ENCODE measurements around the gene HOXA7.

The HOXA7 gene

GRCh38 chr7:27117887-27118491 is 38.5 kb downstream of the HOXA7 start:
- DNase-seq, result no peak

GRCh38 chr7:27116962-27117886 is 39.3 kb downstream of the HOXA7 start:
- no peak for DNase-seq

GRCh38 chr7:27116031-27116961 is 40.2 kb downstream of the HOXA7 start:
- DNase-seq, result no peak

GRCh38 chr7:27115221-27116026 is 41.1 kb downstream of the HOXA7 start:
- no peak for DNase-seq

GRCh38 chr7:27114881-27115220 is 41.6 kb downstream of the HOXA7 start:
- DNase-seq, result no peak

- DNase-seq, result no peak
Observed at GRCh38 chr7:27113991-27114769, 42.3 kb downstream of the HOXA7 start.

GRCh38 chr7:27112955-27113949 is 43.2 kb downstream of the HOXA7 start:
- DNase-seq, result no peak

GRCh38 chr7:27112361-27112760 is 44.1 kb downstream of the HOXA7 start:
- no peak for DNase-seq

- DNase-seq, result no peak
Observed at GRCh38 chr7:27111751-27112277, 44.7 kb downstream of the HOXA7 start.

GRCh38 chr7:27111042-27111750 is 45.3 kb downstream of the HOXA7 start:
- DNase-seq, result no peak

GRCh38 chr7:27110186-27111031 is 46.1 kb downstream of the HOXA7 start:
- no peak for DNase-seq

- DNase-seq, result no peak
Observed at GRCh38 chr7:27109466-27110185, 46.8 kb downstream of the HOXA7 start.

GRCh38 chr7:27108390-27109127 is 47.9 kb downstream of the HOXA7 start:
- DNase-seq, result no peak

- DNase-seq, result no peak
Observed at GRCh38 chr7:27107391-27108381, 48.8 kb downstream of the HOXA7 start.

- DNase-seq, result no peak
Observed at GRCh38 chr7:27106901-27107240, 49.6 kb downstream of the HOXA7 start.
